ENCODE data around the gene ERGIC2. TPM values are rescaled to one million over a fixed set of nuclear protein-coding genes. Genes with fewer than 3 reads are reported as not detected.

ERGIC2 gene
- total and polyA plus RNA-seq, 4 donors, result 39.5 to 70.5 (median 48.7) TPM

DNA sequence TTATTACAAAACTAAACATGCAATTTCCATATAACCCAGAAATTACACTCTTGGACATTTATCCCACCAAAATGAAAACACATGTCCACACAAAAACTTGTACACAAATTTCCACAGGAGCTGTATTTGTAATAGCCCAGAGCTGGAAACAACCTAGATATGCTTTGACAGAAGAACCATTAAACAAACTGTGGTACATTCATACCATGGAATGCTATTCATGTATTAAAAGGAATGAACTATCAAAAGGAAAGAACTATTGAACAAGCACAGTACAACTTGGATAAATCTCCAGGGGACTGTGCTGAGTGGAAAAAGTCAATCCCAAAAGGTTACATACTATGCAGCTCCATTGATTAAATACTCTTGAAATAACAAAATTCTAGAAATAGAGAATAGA lies 35.8 kb upstream of the ERGIC2 start:
- no peak for DNase-seq
- TF ChIP-seq, protein P1, sequence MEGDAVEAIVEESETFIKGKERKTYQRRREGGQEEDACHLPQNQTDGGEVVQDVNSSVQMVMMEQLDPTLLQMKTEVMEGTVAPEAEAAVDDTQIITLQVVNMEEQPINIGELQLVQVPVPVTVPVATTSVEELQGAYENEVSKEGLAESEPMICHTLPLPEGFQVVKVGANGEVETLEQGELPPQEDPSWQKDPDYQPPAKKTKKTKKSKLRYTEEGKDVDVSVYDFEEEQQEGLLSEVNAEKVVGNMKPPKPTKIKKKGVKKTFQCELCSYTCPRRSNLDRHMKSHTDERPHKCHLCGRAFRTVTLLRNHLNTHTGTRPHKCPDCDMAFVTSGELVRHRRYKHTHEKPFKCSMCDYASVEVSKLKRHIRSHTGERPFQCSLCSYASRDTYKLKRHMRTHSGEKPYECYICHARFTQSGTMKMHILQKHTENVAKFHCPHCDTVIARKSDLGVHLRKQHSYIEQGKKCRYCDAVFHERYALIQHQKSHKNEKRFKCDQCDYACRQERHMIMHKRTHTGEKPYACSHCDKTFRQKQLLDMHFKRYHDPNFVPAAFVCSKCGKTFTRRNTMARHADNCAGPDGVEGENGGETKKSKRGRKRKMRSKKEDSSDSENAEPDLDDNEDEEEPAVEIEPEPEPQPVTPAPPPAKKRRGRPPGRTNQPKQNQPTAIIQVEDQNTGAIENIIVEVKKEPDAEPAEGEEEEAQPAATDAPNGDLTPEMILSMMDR (IDR thresholded peaks at IDR 0.05; ENCODE audit: control extremely low read depth, extremely low read depth), result no peak
- Histone ChIP-seq H3K27ac (ENCODE audit: low read depth in 1 of 2, low read length in 1 of 2) (no peak overlapping the region), H3K9me3 (ENCODE audit: control insufficient read depth in 4 of 4, insufficient read depth in 3 of 4, low read length in 3 of 4) (peaks cover 0 to 2% (median 0%) of the 10 kb centered on the region in 4 donors), H3K27me3 (ENCODE audit: control insufficient read depth in 3 of 3, insufficient read depth in 3 of 3, low read length in 2 of 3) (no peaks in the 10 kb centered on the region), H3K4me1 (ENCODE audit: control insufficient read depth in 5 of 5, insufficient read depth in 5 of 5, low read length in 5 of 5) (no peaks in the 10 kb centered on the region), H3K9ac (ENCODE audit: insufficient read depth in 1 of 2, low read length in 2 of 2) (no peak overlapping the region), H3K36me3 (ENCODE audit: control insufficient read depth in 4 of 4, insufficient read depth in 4 of 4, low read length in 4 of 4) (no peaks in the 10 kb centered on the region), H3K4me3 (no peak overlapping the region)
- no peak for ATAC-seq (ENCODE audit: insufficient read depth, low FRiP score)

GRCh38 chr12:29415111-29415510 lies 34.1 kb upstream of the ERGIC2 start:
- H3K4me3 ChIP-seq, result no peak overlapping the region
- H3K4me1 ChIP-seq (ENCODE audit: control insufficient read depth in 5 of 5, insufficient read depth in 5 of 5, low read length in 5 of 5), result no peaks in the 10 kb centered on the region
- H3K27me3 ChIP-seq (ENCODE audit: control insufficient read depth in 3 of 3, insufficient read depth in 3 of 3, low read length in 2 of 3), result no peaks in the 10 kb centered on the region
- no peak overlapping the region for H3K27ac ChIP-seq (ENCODE audit: low read depth in 1 of 2, low read length in 1 of 2)
- no peak for DNase-seq
- H3K9me3 ChIP-seq (ENCODE audit: control insufficient read depth in 4 of 4, insufficient read depth in 3 of 4, low read length in 3 of 4), result peaks cover 0 to 2% (median 0%) of the 10 kb centered on the region in 4 donors
- no peak for ATAC-seq (ENCODE audit: insufficient read depth, low FRiP score)
- no peak overlapping the region for H3K9ac ChIP-seq (ENCODE audit: insufficient read depth in 1 of 2, low read length in 2 of 2)
- 39 to 51% methylated on average over 4 of the region's 4 CpGs for WGBS, 2 donors
- TF ChIP-seq, protein P1 (IDR thresholded peaks at IDR 0.05; ENCODE audit: control extremely low read depth, extremely low read depth), result no peak
- no peaks in the 10 kb centered on the region for H3K36me3 ChIP-seq (ENCODE audit: control insufficient read depth in 4 of 4, insufficient read depth in 4 of 4, low read length in 4 of 4)

- TF ChIP-seq, protein P1 (IDR thresholded peaks at IDR 0.05; ENCODE audit: control extremely low read depth, extremely low read depth), result no peak
Observed at GRCh38 chr12:29414368-29414767, 33.4 kb upstream of the ERGIC2 start.

DNA sequence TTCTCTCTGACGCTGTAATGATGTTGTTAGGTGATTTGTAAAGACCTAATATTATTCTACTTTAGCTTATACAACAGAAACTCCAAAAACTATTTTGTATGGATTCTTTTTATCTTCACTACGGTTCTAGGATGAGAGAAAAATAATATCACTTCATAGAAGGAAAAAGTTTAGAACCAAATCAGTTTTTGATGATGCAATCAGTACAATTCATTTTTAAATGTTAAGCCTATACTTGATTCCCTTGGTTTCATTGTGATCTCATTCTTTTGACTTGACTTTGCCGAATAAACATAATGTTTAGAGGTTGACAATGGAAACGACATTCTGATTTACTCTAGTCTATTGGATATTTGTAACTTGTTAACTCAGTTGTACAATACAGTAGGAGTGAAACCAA lies 24.6 kb upstream of the ERGIC2 start:
- DNase-seq, result no peak
- TF ChIP-seq, protein P1 (IDR thresholded peaks at IDR 0.05; ENCODE audit: control extremely low read depth, extremely low read depth), result no peak
- Histone ChIP-seq H3K27ac (ENCODE audit: low read depth in 1 of 2, low read length in 1 of 2) (no peak overlapping the region), H3K9ac (ENCODE audit: insufficient read depth in 1 of 2, low read length in 2 of 2) (no peak overlapping the region), H3K27me3 (ENCODE audit: control insufficient read depth in 3 of 3, insufficient read depth in 3 of 3, low read length in 2 of 3) (no peaks in the 10 kb centered on the region), H3K9me3 (ENCODE audit: control insufficient read depth in 4 of 4, insufficient read depth in 3 of 4, low read length in 3 of 4) (no peaks in the 10 kb centered on the region), H3K36me3 (ENCODE audit: control insufficient read depth in 4 of 4, insufficient read depth in 4 of 4, low read length in 4 of 4) (no peaks in the 10 kb centered on the region), H3K4me3 (no peak overlapping the region), H3K4me1 (ENCODE audit: control insufficient read depth in 5 of 5, insufficient read depth in 5 of 5, low read length in 5 of 5) (no peaks in the 10 kb centered on the region)
- 62 to 71% methylated on average over 4 of the region's 4 CpGs for WGBS, 2 donors
- no peak for ATAC-seq (ENCODE audit: insufficient read depth, low FRiP score)

More at GRCh38 chr12:29414368-29414767, 33.4 kb upstream of the ERGIC2 start:
- DNase-seq (peak in 1 of 3 donors; percentile 6), ATAC-seq (ENCODE audit: insufficient read depth, low FRiP score) (no peak)
- H3K27ac ChIP-seq (ENCODE audit: low read depth in 1 of 2, low read length in 1 of 2), result no peak overlapping the region
- no peaks in the 10 kb centered on the region for H3K27me3 ChIP-seq (ENCODE audit: control insufficient read depth in 3 of 3, insufficient read depth in 3 of 3, low read length in 2 of 3)
- no peak overlapping the region for H3K4me3 ChIP-seq
- H3K9ac ChIP-seq (ENCODE audit: insufficient read depth in 1 of 2, low read length in 2 of 2), result no peak overlapping the region
- H3K36me3 ChIP-seq (ENCODE audit: control insufficient read depth in 4 of 4, insufficient read depth in 4 of 4, low read length in 4 of 4), result no peaks in the 10 kb centered on the region
- H3K4me1 ChIP-seq (ENCODE audit: control insufficient read depth in 5 of 5, insufficient read depth in 5 of 5, low read length in 5 of 5), result no peaks in the 10 kb centered on the region
- H3K9me3 ChIP-seq (ENCODE audit: control insufficient read depth in 4 of 4, insufficient read depth in 3 of 4, low read length in 3 of 4), result peaks cover 0 to 2% (median 0%) of the 10 kb centered on the region in 4 donors
